ENCODE data around the gene RAB17.
"Not testable (repeated sequence)": the region's sequence is repeated elsewhere in the genome, so short reads cannot be mapped to it uniquely, and the experiment has no call there.

The RAB17 gene

GRCh38 chr2:237598468-237599208 is 8.1 kb upstream of the RAB17 start:
- Histone ChIP-seq H3K9me3 (no peaks in the 10 kb centered on the region), H3K27ac (peak overlapping the region; percentile 97 to 98), H3K4me3 (no peak overlapping the region), H3K4me1 (peaks cover 0 to 59% (median 33%) of the 10 kb centered on the region in 4 donors), H3K27me3 (no peaks in the 10 kb centered on the region), H3K36me3 (no peaks in the 10 kb centered on the region)
- intact Hi-C loops (cut with DNase I; ENCODE audit: low total_unique reads) = no loop called here
- TF ChIP-seq, protein P1, sequence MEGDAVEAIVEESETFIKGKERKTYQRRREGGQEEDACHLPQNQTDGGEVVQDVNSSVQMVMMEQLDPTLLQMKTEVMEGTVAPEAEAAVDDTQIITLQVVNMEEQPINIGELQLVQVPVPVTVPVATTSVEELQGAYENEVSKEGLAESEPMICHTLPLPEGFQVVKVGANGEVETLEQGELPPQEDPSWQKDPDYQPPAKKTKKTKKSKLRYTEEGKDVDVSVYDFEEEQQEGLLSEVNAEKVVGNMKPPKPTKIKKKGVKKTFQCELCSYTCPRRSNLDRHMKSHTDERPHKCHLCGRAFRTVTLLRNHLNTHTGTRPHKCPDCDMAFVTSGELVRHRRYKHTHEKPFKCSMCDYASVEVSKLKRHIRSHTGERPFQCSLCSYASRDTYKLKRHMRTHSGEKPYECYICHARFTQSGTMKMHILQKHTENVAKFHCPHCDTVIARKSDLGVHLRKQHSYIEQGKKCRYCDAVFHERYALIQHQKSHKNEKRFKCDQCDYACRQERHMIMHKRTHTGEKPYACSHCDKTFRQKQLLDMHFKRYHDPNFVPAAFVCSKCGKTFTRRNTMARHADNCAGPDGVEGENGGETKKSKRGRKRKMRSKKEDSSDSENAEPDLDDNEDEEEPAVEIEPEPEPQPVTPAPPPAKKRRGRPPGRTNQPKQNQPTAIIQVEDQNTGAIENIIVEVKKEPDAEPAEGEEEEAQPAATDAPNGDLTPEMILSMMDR (IDR thresholded peaks at IDR 0.05) = no peak
- DNase-seq = no peak

DNA sequence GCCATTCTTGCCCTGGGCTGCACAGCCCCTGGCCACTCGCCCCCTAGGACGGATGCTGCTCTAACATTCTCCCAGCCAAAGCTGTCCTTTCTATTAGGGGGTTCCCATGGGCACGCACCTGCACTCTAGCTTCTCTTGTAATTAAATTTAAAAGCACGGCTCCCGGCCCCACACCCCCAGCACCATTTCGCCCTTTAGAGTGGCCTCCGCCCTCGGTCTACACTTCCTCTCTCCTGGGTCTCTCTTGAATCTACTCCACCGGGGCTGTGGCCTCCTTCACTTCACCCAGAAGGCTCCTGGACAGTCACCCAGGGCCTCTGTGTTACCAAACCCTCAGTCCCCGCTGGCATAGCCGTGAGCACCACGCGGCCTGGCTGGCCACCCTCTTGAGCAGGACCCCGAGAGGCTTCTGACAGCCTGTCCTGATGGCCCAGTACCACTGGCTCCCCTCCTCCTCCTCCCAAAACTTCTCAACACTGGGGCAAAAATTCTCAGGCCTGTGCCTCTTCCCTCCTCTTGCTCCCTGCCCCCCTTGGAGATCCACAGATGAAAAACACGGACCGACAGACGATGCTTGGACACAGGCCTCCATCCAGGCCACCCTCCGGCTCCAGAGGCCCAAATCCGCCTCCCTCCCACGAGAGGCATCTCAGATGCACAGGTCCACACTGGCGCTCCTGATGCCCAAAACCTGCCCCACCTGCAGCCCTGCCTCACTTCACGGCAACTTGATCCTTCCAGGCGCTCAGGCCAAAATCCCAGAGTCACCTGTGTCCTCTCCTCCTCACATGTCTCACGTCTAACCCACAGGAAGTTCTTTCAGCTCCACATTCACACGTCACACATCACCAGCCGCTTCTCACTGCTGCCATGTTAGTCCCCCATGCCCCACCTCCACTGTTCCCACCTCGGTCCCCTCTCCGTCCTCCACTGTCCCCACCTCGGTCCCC is 6.9 kb upstream of the RAB17 start:
- Histone ChIP-seq H3K4me3 (no peak overlapping the region), H3K27ac (peak overlapping the region; percentile 97 to 98), H3K36me3 (no peaks in the 10 kb centered on the region), H3K9me3 (no peaks in the 10 kb centered on the region), H3K27me3 (no peaks in the 10 kb centered on the region), H3K4me1 (peaks cover 0 to 67% (median 37%) of the 10 kb centered on the region in 4 donors)
- no peak for DNase-seq
- TF ChIP-seq, protein P1 (IDR thresholded peaks at IDR 0.05) = no peak
- intact Hi-C loops (cut with DNase I; ENCODE audit: low total_unique reads) = no loop called here

- no peak overlapping the region for H3K4me3 ChIP-seq
- TF ChIP-seq, protein P1 (IDR thresholded peaks at IDR 0.05) = no peak
- peaks cover 0 to 65% (median 38%) of the 10 kb centered on the region in 4 donors for H3K4me1 ChIP-seq
- no peaks in the 10 kb centered on the region for H3K36me3 ChIP-seq
- DNase-seq = no peak
- H3K27me3 ChIP-seq = no peaks in the 10 kb centered on the region
- H3K9me3 ChIP-seq = no peaks in the 10 kb centered on the region
- H3K27ac ChIP-seq = peak overlapping the region; percentile 97 to 98
- intact Hi-C loops (cut with DNase I; ENCODE audit: low total_unique reads) = no loop called here
Observed at GRCh38 chr2:237596520-237597195, 6.1 kb upstream of the RAB17 start.

GRCh38 chr2:237595829-237596519 is 5.4 kb upstream of the RAB17 start:
- H3K9me3 ChIP-seq; H3K4me3 ChIP-seq; H3K27me3 ChIP-seq; H3K36me3 ChIP-seq; intact Hi-C loops (cut with DNase I; ENCODE audit: low total_unique reads): not testable (repeated sequence)
- Histone ChIP-seq H3K4me1 (peaks cover 5 to 64% (median 42%) of the 10 kb centered on the region in 4 donors), H3K27ac (peak overlapping the region; percentile 97 to 98)
- peak in 1 of 2 donors; percentile 24 for DNase-seq

DNA sequence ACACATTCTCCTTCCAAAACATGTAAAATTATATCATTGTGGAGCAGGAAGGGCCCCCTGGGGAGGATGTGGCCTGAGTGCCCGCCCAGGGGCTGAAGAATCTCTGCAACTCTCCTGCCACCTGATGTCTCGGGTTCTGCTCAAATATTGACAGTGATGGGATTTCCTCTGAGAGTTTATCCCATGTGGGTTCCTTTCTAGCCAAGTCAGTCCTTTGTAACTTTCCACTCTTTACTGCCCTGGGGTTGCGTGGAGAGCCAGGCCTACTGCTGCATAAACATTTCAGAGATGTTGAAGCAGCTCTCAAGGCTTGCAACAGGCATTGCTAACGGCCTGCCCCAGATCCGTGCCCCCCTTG is 4.0 kb upstream of the RAB17 start:
- Histone ChIP-seq H3K9me3 (no peaks in the 10 kb centered on the region), H3K4me3 (no peak overlapping the region), H3K4me1 (peaks cover 5 to 63% (median 43%) of the 10 kb centered on the region in 4 donors), H3K27me3 (no peaks in the 10 kb centered on the region), H3K27ac (peak overlapping the region; percentile 80 to 97), H3K36me3 (no peaks in the 10 kb centered on the region)
- intact Hi-C loops (cut with DNase I; ENCODE audit: low total_unique reads) = no loop called here
- no peak for DNase-seq
- TF ChIP-seq, protein P1 (IDR thresholded peaks at IDR 0.05) = no peak

Data from tibial artery (tissue), 4 donors.